Smooth muscle cell (in vitro differentiated cells): ENCODE measurements around the gene SLC13A4. TPM values are rescaled to one million over a fixed set of nuclear protein-coding genes. Genes with fewer than 3 reads are reported as not detected.

Source experiments
- DNase-seq: peaks from one replicate; lab custom pipeline; 2025; ENCODE audit not compliant: unreplicated experiment; lab: John Stamatoyannopoulos, UW
- H2AFZ ChIP-seq: fragments of 200-600 bp; sonication (generic); 2 replicates; pipeline ENCODE4 v1.6.0; 2016; ENCODE audit warnings: antibody characterized with exemption, low read depth, mild to moderate bottlenecking
- H3F3A ChIP-seq: fragments of 200-600 bp; sonication (generic); 2 replicates; pipeline ENCODE4 v1.6.0; 2017; ENCODE audit warnings: antibody characterized with exemption, low read depth
- H3K27ac ChIP-seq: fragments of 200-600 bp; sonication (generic); 2 replicates; pipeline ENCODE4 v1.5.1; 2016; ENCODE audit warnings: low read depth, mild to moderate bottlenecking
- H3K27me3 ChIP-seq: fragments of 200-600 bp; sonication (generic); 2 replicates; pipeline ENCODE4 v1.6.1; 2016; ENCODE audit warnings: low read depth, mild to moderate bottlenecking
- H3K36me3 ChIP-seq: fragments of 200-600 bp; sonication (generic); 2 replicates; pipeline ENCODE4 v1.5.1; 2016; ENCODE audit warnings: low read depth
- H3K4me1 ChIP-seq: fragments of 200-600 bp; sonication (generic); 2 replicates; pipeline ENCODE4 v1.5.1; 2016; ENCODE audit warnings: low read depth
- H3K4me2 ChIP-seq: fragments of 200-600 bp; sonication (generic); 2 replicates; pipeline ENCODE4 v1.6.0; 2016; ENCODE audit warnings: mild to moderate bottlenecking
- H3K4me3 ChIP-seq: fragments of 200-600 bp; sonication (generic); 2 replicates; pipeline ENCODE4 v1.5.1; 2016; ENCODE audit warnings: mild to moderate bottlenecking
- H3K79me2 ChIP-seq: fragments of 200-600 bp; sonication (generic); 2 replicates; pipeline ENCODE4 v1.6.0; 2016; ENCODE audit warnings: low read depth, mild to moderate bottlenecking
- H3K9ac ChIP-seq: fragments of 200-600 bp; sonication (generic); 2 replicates; pipeline ENCODE4 v1.6.0; 2016; ENCODE audit warnings: low read depth
- H3K9me3 ChIP-seq: fragments of 200-600 bp; sonication (generic); replicated peaks from 2 replicates; pipeline ENCODE4 v1.5.1; 2016; ENCODE audit warnings: low read depth
- H4K20me1 ChIP-seq: fragments of 200-600 bp; sonication (generic); 2 replicates; pipeline ENCODE4 v1.6.0; 2016; ENCODE audit warnings: low read depth
- CTCF ChIP-seq: fragments of 200-600 bp; sonication (generic); IDR thresholded peaks from 2 replicates; pipeline ENCODE4 v1.5.1; 2017; ENCODE audit warnings: borderline replicate concordance, mild to moderate bottlenecking, antibody characterized with exemption; ENCODE audit not compliant: insufficient read depth, poor library complexity, severe bottlenecking
- WGBS: methylation state at CpG from one replicate; pipeline ENCODE4 v1.1.7; 2016; ENCODE audit warnings: low lambda C conversion rate; 5-methylcytosine and 5-hydroxymethylcytosine counted together
- polyA plus RNA-seq: library from polyadenylated mRNA; unstranded; fragments of >200 nt; fragmentation: Nextera tagmentation; extraction: Ambion mirVana; gene quantifications from 2 replicates; pipeline ENCODE4 v1.2.1, GENCODE V29; 2016
- total RNA-seq: library from RNA; depleted of rRNA; stranded (reverse); fragments of >200 nt; gene quantifications from 2 replicates; pipeline ENCODE4 v1.2.3, GENCODE V29; 2014

Gene SLC13A4
- total and polyA plus RNA-seq, 2 experiments from 2014 or later: 0.61 TPM; not detected in 1

- peak within 1 kb of the TSS; percentile 98 for H3K9ac ChIP-seq
- DNase-seq: peak; percentile 90
- no peaks in the 10 kb centered on the region for H4K20me1 ChIP-seq
- H3K4me2 ChIP-seq: peak within 1 kb of the TSS; percentile 97
- peaks cover 9% of the 10 kb centered on the region for H3K4me1 ChIP-seq
- peak within 1 kb of the TSS; percentile 96 for H3K4me3 ChIP-seq
- peak within 1 kb of the TSS; percentile 96 for H2AFZ ChIP-seq
- peak within 1 kb of the TSS; percentile 97 for H3K27ac ChIP-seq
- peak; percentile 60 for TF ChIP-seq CTCF
- H3K27me3 ChIP-seq: no peaks in the 10 kb centered on the region
- 1% methylated on average over 59 of the region's 60 CpGs for WGBS
- H3K9me3 ChIP-seq: no peaks in the 10 kb centered on the region
- no peaks in the 10 kb centered on the region for H3K36me3 ChIP-seq
- peaks cover 6% of the 10 kb centered on the region for H3F3A ChIP-seq
- peaks cover 44% of the 10 kb centered on the region for H3K79me2 ChIP-seq
Measured at GRCh38 chr7:135662373-135663114, 65.4 kb downstream of the SLC13A4 start, which contains the start of gene STMP1. STMP1 (plus strand) TSS chr7:135662514.

- WGBS: 14% methylated on average over 17 of the region's 17 CpGs
- Histone ChIP-seq H3K27ac (peak overlapping the region; percentile 97), H3K36me3 (no peaks in the 10 kb centered on the region), H3K79me2 (peaks cover 39% of the 10 kb centered on the region), H3K9me3 (no peaks in the 10 kb centered on the region), H3K27me3 (no peaks in the 10 kb centered on the region), H3K4me2 (peak overlapping the region; percentile 97), H4K20me1 (no peaks in the 10 kb centered on the region), H3K4me1 (peaks cover 9% of the 10 kb centered on the region), H3K9ac (peak overlapping the region; percentile 42), H3F3A (peaks cover 6% of the 10 kb centered on the region), H2AFZ (peak overlapping the region; percentile 96), H3K4me3 (peak overlapping the region; percentile 96)
- no peak for TF ChIP-seq CTCF
- no peak for DNase-seq
Measured at GRCh38 chr7:135662123-135662372, 65.9 kb downstream of the SLC13A4 start.

DNA sequence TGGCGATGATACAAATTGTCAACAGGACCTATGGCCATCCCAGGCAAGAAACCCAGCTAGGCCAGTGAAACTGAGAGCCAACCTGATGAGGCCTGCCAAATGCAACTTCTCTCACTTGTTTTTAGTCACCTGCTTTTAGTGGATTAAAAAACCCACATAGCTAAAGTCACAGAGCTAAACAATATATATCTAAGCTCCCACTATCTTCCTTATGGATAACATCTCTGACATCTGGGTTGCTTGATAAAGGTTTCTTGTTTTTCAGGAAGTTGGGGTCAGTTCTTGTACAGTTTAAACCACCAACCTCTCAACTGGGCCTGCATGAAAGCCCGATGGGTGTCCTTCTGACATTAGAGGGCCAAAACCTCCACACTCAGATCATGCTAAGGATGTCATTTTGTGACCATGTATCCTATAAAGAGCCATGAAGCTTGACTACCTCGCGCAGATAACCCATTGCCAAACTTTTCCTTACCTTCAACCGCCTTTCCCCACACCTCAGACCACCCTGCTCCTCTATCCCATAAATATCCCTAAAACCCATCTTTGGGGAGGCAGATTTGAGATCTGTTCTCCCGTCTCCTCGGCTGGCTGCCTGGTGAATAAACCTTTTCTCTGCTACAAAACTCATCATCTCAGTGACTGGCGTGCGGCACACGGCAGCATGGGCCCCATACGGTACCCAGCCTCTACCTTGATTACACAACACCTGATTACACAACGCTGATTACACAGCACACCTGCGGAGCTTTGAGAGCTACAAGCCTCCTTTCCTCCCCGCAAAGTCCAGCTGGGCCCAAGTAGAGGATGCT, 66.5 kb downstream of the SLC13A4 start:
- TF ChIP-seq CTCF: no peak
- Histone ChIP-seq H2AFZ (peak overlapping the region; percentile 96), H3K27ac (peak overlapping the region; percentile 97), H3K4me2 (peak overlapping the region; percentile 97), H3K4me1 (peaks cover 9% of the 10 kb centered on the region), H3K9ac (peak overlapping the region; percentile 42), H3K4me3 (peak overlapping the region; percentile 96), H3K36me3 (no peaks in the 10 kb centered on the region), H3K9me3 (no peaks in the 10 kb centered on the region), H4K20me1 (no peaks in the 10 kb centered on the region), H3K79me2 (peaks cover 34% of the 10 kb centered on the region), H3F3A (peaks cover 6% of the 10 kb centered on the region), H3K27me3 (no peaks in the 10 kb centered on the region)
- no peak for DNase-seq
- 78% methylated on average over 14 of the region's 14 CpGs for WGBS
